OCI-LY1 (cell line): ENCODE results near the gene E4F1.

Source experiments
- H2AFZ ChIP-seq: fragments of 200-600 bp; sonication (generic), shearing (Covaris generic); 2 replicates; pipeline ENCODE4 v1.6.0; 2014; ENCODE audit warnings: antibody characterized with exemption, mild to moderate bottlenecking, low read length
- H3F3A ChIP-seq: fragments of 200-600 bp; sonication (generic), shearing (Covaris generic); 2 replicates; pipeline ENCODE4 v1.6.0; 2014; ENCODE audit warnings: mild to moderate bottlenecking, antibody characterized with exemption, low read length, moderate library complexity; ENCODE audit not compliant: insufficient read depth
- H3K27ac ChIP-seq: fragments of 200-600 bp; sonication (generic); 2 replicates; pipeline ENCODE4 v1.5.1; 2014; ENCODE audit warnings: low read length, mixed run types, mild to moderate bottlenecking, low read depth; ENCODE audit not compliant: poor library complexity, severe bottlenecking
- H3K27me3 ChIP-seq: fragments of 200-600 bp; sonication (generic); 2 replicates; pipeline ENCODE4 v1.6.0; 2014; ENCODE audit warnings: antibody characterized with exemption, mild to moderate bottlenecking, low read length, moderate library complexity; ENCODE audit not compliant: insufficient read depth
- H3K36me3 ChIP-seq: fragments of 200-600 bp; sonication (generic); 2 replicates; pipeline ENCODE4 v1.6.1; 2014; ENCODE audit warnings: mild to moderate bottlenecking, antibody characterized with exemption, low read length, moderate library complexity, mixed read lengths; ENCODE audit not compliant: insufficient read depth
- H3K4me1 ChIP-seq: fragments of 200-600 bp; sonication (generic); 2 replicates; pipeline ENCODE4 v1.5.1; 2014; ENCODE audit warnings: mild to moderate bottlenecking, low read length, moderate library complexity; ENCODE audit not compliant: insufficient read depth, severe bottlenecking
- H3K4me2 ChIP-seq: fragments of 200-600 bp; sonication (generic), shearing (Covaris generic); 2 replicates; pipeline ENCODE4 v1.6.1; 2014; ENCODE audit warnings: low read length
- H3K4me3 ChIP-seq: fragments of 200-600 bp; sonication (generic); 2 replicates; pipeline ENCODE4 v1.5.1; 2014; ENCODE audit warnings: low read length, low read depth, mild to moderate bottlenecking, mixed read lengths; ENCODE audit not compliant: poor library complexity, severe bottlenecking
- H3K79me2 ChIP-seq: fragments of 200-600 bp; shearing (Covaris generic); 2 replicates; pipeline ENCODE4 v1.6.1; 2016; ENCODE audit warnings: mixed run types, low read length, mixed read lengths; ENCODE audit not compliant: insufficient read depth
- H3K9ac ChIP-seq: fragments of 200-600 bp; sonication (generic), shearing (Covaris generic); 2 replicates; pipeline ENCODE4 v1.6.1; 2014; ENCODE audit warnings: mild to moderate bottlenecking, low read length, mixed read lengths
- H3K9me2 ChIP-seq: fragments of 200-600 bp; sonication (generic), shearing (Covaris generic); 2 replicates; pipeline ENCODE4 v1.6.1; 2014; ENCODE audit warnings: low read depth, mild to moderate bottlenecking, low read length, mixed read lengths
- H3K9me3 ChIP-seq: fragments of 200-600 bp; shearing (Covaris generic); 2 replicates; pipeline ENCODE4 v1.6.1; 2014; ENCODE audit warnings: low read length, mixed read lengths
- H4K20me1 ChIP-seq: fragments of 200-600 bp; sonication (generic), shearing (Covaris generic); 2 replicates; pipeline ENCODE4 v1.6.0; 2016; ENCODE audit warnings: mild to moderate bottlenecking, low read length; ENCODE audit not compliant: insufficient read depth
- CTCF ChIP-seq: fragments of 200-600 bp; sonication (generic), shearing (Covaris generic); IDR thresholded peaks from 2 replicates; pipeline ENCODE4 v1.5.1; 2017; ENCODE audit warnings: mild to moderate bottlenecking, antibody characterized with exemption, low read length, moderate library complexity, mixed read lengths
- EZH2 ChIP-seq: fragments of 200-600 bp; sonication (generic), shearing (Covaris generic); IDR thresholded peaks from 2 replicates; pipeline ENCODE4 v1.8.0; 2017; ENCODE audit warnings: borderline replicate concordance, mixed run types, mild to moderate bottlenecking, antibody characterized with exemption, low read length, moderate library complexity, mixed read lengths

The E4F1 gene

DNA sequence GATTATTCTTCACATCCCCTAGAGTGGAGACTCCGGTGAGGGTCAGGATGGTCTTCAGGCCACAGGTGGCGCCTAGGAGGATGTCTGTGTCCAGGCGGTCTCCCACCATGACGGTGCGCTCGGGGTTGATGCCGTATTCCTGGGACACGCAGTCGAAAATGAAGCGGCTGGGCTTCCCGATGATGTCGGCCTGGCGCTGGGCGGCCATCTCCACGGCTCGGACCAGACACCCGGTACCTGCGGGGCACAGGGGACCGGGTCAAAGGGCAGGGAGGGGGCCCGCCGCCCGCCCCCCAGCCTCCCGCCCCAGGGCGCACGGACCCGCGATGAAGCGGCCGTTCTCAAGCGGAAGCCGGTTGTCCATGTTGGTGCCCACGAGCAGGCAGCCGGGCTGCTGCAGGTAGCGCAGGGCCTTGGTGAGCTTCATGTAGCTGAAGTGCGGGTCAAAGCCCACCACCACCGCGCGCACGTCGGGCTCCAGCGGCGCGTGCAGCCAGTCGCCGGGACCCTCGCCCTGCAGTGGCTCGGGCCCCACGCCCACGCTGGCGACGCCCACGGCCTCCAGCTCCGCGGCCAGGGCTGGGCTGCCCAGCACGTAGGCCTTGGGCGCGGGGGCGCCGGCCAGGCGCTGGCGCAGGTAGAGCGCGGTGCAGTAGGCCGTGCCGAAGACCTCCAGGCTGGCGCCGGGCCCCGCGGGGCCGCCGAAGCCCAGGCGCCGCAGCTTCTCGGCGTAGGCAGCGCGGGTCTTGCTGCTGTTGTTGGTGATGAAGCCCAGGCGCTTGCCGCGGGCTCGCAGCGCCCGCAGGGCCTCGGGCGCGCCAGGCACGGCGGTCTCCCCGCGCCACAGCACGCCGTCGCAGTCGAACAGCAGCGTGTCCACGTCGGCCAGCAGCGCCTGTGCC, 9.3 kb upstream of the E4F1 start:
- Histone ChIP-seq H3K79me2 (peaks cover 6% of the 10 kb centered on the region), H3K27me3 (no peaks in the 10 kb centered on the region), H2AFZ (no peak overlapping the region), H3K4me3 (peak overlapping the region; percentile 90), H3K9me3 (no peaks in the 10 kb centered on the region), H3F3A (peaks cover 6% of the 10 kb centered on the region; the same call in 1 of the 2 replicates), H3K27ac (peak overlapping the region; percentile 22), H3K4me1 (peaks cover 30% of the 10 kb centered on the region), H3K9ac (peak overlapping the region; percentile 84), H3K4me2 (peak overlapping the region; percentile 100), H3K36me3 (peaks cover 12% of the 10 kb centered on the region; the same call in 1 of the 2 replicates), H4K20me1 (no peaks in the 10 kb centered on the region), H3K9me2 (no peaks in the 10 kb centered on the region)
- TF ChIP-seq EZH2 (no peak), CTCF (no peak)

- peaks cover 6% of the 10 kb centered on the region; the same call in 1 of the 2 replicates for H3K36me3 ChIP-seq
- no peaks in the 10 kb centered on the region for H3K9me2 ChIP-seq
- H3K27me3 ChIP-seq = no peaks in the 10 kb centered on the region
- H2AFZ ChIP-seq = no peak within 1 kb of the TSS
- peak within 1 kb of the TSS; percentile 76 for H3K27ac ChIP-seq
- H3K9ac ChIP-seq = peak within 1 kb of the TSS; percentile 97
- H3F3A ChIP-seq = peaks cover 6% of the 10 kb centered on the region; the same call in 1 of the 2 replicates
- H3K79me2 ChIP-seq = peaks cover 6% of the 10 kb centered on the region
- H4K20me1 ChIP-seq = no peaks in the 10 kb centered on the region
- TF ChIP-seq EZH2 = no peak
- TF ChIP-seq CTCF = no peak
- H3K4me3 ChIP-seq = peak within 1 kb of the TSS; percentile 94
- H3K4me1 ChIP-seq = peaks cover 30% of the 10 kb centered on the region
- H3K9me3 ChIP-seq = no peaks in the 10 kb centered on the region
- peak within 1 kb of the TSS; percentile 100 for H3K4me2 ChIP-seq
Observed at GRCh38 chr16:2214719-2214968, 8.7 kb upstream of the E4F1 start, which contains the start of gene PGP. Gene PGP (minus strand): TSS chr16:2214840. CDS start chr16:2214777, 63 bp downstream.

DNA sequence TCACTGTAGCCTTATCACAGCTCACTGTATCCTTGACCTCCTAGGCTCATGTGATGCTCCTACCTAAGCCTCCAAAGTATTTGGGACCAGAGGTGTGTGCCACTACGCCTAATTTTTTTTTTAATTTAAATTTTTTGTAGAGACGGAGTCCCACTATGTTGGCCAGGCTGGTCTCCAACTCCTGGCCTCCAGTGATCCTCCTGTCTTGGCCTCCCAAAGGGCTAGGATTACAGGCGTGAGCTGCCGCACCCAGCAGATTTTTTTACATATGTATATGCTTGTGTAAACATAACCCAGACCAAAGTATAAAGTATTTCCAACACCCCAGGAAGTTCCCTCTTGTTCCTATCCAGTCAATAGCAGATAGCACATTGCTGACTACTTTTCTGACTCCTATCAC, 7.1 kb upstream of the E4F1 start:
- Histone ChIP-seq H3K4me3 (peak overlapping the region; percentile 36), H3K9me2 (no peaks in the 10 kb centered on the region), H3K27me3 (no peaks in the 10 kb centered on the region), H2AFZ (no peak overlapping the region), H4K20me1 (no peaks in the 10 kb centered on the region), H3K4me1 (peaks cover 30% of the 10 kb centered on the region), H3K9ac (peak overlapping the region; percentile 38; the same call in 1 of the 2 replicates), H3K79me2 (peaks cover 6% of the 10 kb centered on the region), H3K36me3 (peaks cover 3% of the 10 kb centered on the region; the same call in 1 of the 2 replicates), H3K27ac (peak overlapping the region; percentile 76), H3K9me3 (no peaks in the 10 kb centered on the region), H3K4me2 (peak overlapping the region; percentile 47), H3F3A (peaks cover 6% of the 10 kb centered on the region; the same call in 1 of the 2 replicates)
- TF ChIP-seq CTCF (no peak), EZH2 (no peak)
